ENCODE results near the gene VPS13C.
A peak's percentile ranks its signal among the peaks of the same experiment; 100 is the strongest.

The VPS13C gene

GRCh38 chr15:61888074-61888780 lies 172.0 kb downstream of the VPS13C start:
- Histone ChIP-seq H3K4me2 (ENCODE audit: low read length) (no peak overlapping the region), H3K4me3 (ENCODE audit: low read length) (no peak overlapping the region), H3K79me2 (ENCODE audit: control insufficient read depth, insufficient read depth, low read length) (no peaks in the 10 kb centered on the region), H3K9ac (ENCODE audit: low read length) (no peak overlapping the region), H3K4ac (ENCODE audit: low read depth, low read length) (no peak overlapping the region), H2BK15ac (replicated peaks; ENCODE audit: low read depth) (no peak overlapping the region), H3K23ac (ENCODE audit: low read length) (no peak overlapping the region), H2BK5ac (ENCODE audit: low read length) (no peak overlapping the region), H3K36me3 (ENCODE audit: control insufficient read depth, insufficient read depth, low read length) (no peaks in the 10 kb centered on the region), H2AK5ac (ENCODE audit: low read length) (no peak overlapping the region), H3K56ac (ENCODE audit: low read length) (no peak overlapping the region), H3K27ac (ENCODE audit: low read depth, low read length) (no peak overlapping the region), H3K18ac (ENCODE audit: low read length) (no peak overlapping the region), H3K79me1 (ENCODE audit: low read length) (no peaks in the 10 kb centered on the region), H4K8ac (ENCODE audit: low read depth, low read length) (no peak overlapping the region), H3K27me3 (ENCODE audit: insufficient read depth, low read length, poor library complexity) (no peaks in the 10 kb centered on the region), H3K4me1 (ENCODE audit: control insufficient read depth, low read depth, low read length) (no peaks in the 10 kb centered on the region), H2BK120ac (ENCODE audit: low read depth, low read length) (no peak overlapping the region), H4K5ac (ENCODE audit: low read length) (no peak overlapping the region)
- DNase-seq, result no peak
- no CpG with 5 or more reads among the region's 5 CpGs for WGBS (ENCODE audit: extremely low coverage, insufficient coverage, low lambda C conversion rate)

GRCh38 chr15:61880084-61880483 lies 180.2 kb downstream of the VPS13C start:
- Histone ChIP-seq H2BK120ac (ENCODE audit: low read depth, low read length) (no peak overlapping the region), H3K56ac (ENCODE audit: low read length) (no peak overlapping the region), H3K4me3 (ENCODE audit: low read length) (no peak overlapping the region), H3K4ac (ENCODE audit: low read depth, low read length) (no peak overlapping the region), H2BK5ac (ENCODE audit: low read length) (no peak overlapping the region), H4K5ac (ENCODE audit: low read length) (no peak overlapping the region), H3K27me3 (ENCODE audit: insufficient read depth, low read length, poor library complexity) (no peaks in the 10 kb centered on the region), H3K27ac (ENCODE audit: low read depth, low read length) (no peak overlapping the region), H3K79me2 (ENCODE audit: control insufficient read depth, insufficient read depth, low read length) (no peaks in the 10 kb centered on the region), H3K79me1 (ENCODE audit: low read length) (no peaks in the 10 kb centered on the region), H2AK5ac (ENCODE audit: low read length) (no peak overlapping the region), H4K8ac (ENCODE audit: low read depth, low read length) (peak overlapping the region; percentile 56), H3K4me2 (ENCODE audit: low read length) (no peak overlapping the region), H3K18ac (ENCODE audit: low read length) (no peak overlapping the region), H3K36me3 (ENCODE audit: control insufficient read depth, insufficient read depth, low read length) (no peaks in the 10 kb centered on the region), H2BK15ac (replicated peaks; ENCODE audit: low read depth) (no peak overlapping the region), H3K23ac (ENCODE audit: low read length) (no peak overlapping the region), H3K9ac (ENCODE audit: low read length) (no peak overlapping the region), H3K4me1 (ENCODE audit: control insufficient read depth, low read depth, low read length) (no peaks in the 10 kb centered on the region)
- DNase-seq, result no peak
- WGBS (ENCODE audit: extremely low coverage, insufficient coverage, low lambda C conversion rate), result no CpG with 5 or more reads among the region's 5 CpGs

- no peak overlapping the region for H3K4me2 ChIP-seq (ENCODE audit: low read length)
- H2AK5ac ChIP-seq (ENCODE audit: low read length), result no peak overlapping the region
- no peak for DNase-seq
- H4K8ac ChIP-seq (ENCODE audit: low read depth, low read length), result no peak overlapping the region
- no peaks in the 10 kb centered on the region for H3K36me3 ChIP-seq (ENCODE audit: control insufficient read depth, insufficient read depth, low read length)
- no peak overlapping the region for H3K27ac ChIP-seq (ENCODE audit: low read depth, low read length)
- H3K18ac ChIP-seq (ENCODE audit: low read length), result no peak overlapping the region
- no peak overlapping the region for H2BK15ac ChIP-seq (replicated peaks; ENCODE audit: low read depth)
- H3K4me3 ChIP-seq (ENCODE audit: low read length), result no peak overlapping the region
- no peaks in the 10 kb centered on the region for H3K79me2 ChIP-seq (ENCODE audit: control insufficient read depth, insufficient read depth, low read length)
- no peaks in the 10 kb centered on the region for H3K4me1 ChIP-seq (ENCODE audit: control insufficient read depth, low read depth, low read length)
- no CpG with 5 or more reads among the region's 3 CpGs for WGBS (ENCODE audit: extremely low coverage, insufficient coverage, low lambda C conversion rate)
- no peaks in the 10 kb centered on the region for H3K27me3 ChIP-seq (ENCODE audit: insufficient read depth, low read length, poor library complexity)
- H2BK5ac ChIP-seq (ENCODE audit: low read length), result no peak overlapping the region
- no peak overlapping the region for H3K56ac ChIP-seq (ENCODE audit: low read length)
- H3K79me1 ChIP-seq (ENCODE audit: low read length), result no peaks in the 10 kb centered on the region
- H2BK120ac ChIP-seq (ENCODE audit: low read depth, low read length), result no peak overlapping the region
- no peak overlapping the region for H3K23ac ChIP-seq (ENCODE audit: low read length)
- no peak overlapping the region for H3K4ac ChIP-seq (ENCODE audit: low read depth, low read length)
- no peak overlapping the region for H4K5ac ChIP-seq (ENCODE audit: low read length)
- no peak overlapping the region for H3K9ac ChIP-seq (ENCODE audit: low read length)
These were observed 181.0 kb downstream of the VPS13C start for GRCh38 chr15:61879219-61879618.

GRCh38 chr15:61871926-61872522 lies 188.2 kb downstream of the VPS13C start:
- no peak overlapping the region for H3K18ac ChIP-seq (ENCODE audit: low read length)
- H3K4me3 ChIP-seq (ENCODE audit: low read length), result no peak overlapping the region
- H3K36me3 ChIP-seq (ENCODE audit: control insufficient read depth, insufficient read depth, low read length), result no peaks in the 10 kb centered on the region
- DNase-seq, result peak; percentile 25
- H4K5ac ChIP-seq (ENCODE audit: low read length), result no peak overlapping the region
- no CpG with 5 or more reads among the region's 1 CpG for WGBS (ENCODE audit: extremely low coverage, insufficient coverage, low lambda C conversion rate)
- no peak overlapping the region for H2BK5ac ChIP-seq (ENCODE audit: low read length)
- H2AK5ac ChIP-seq (ENCODE audit: low read length), result no peak overlapping the region
- no peaks in the 10 kb centered on the region for H3K4me1 ChIP-seq (ENCODE audit: control insufficient read depth, low read depth, low read length)
- no peak overlapping the region for H4K8ac ChIP-seq (ENCODE audit: low read depth, low read length)
- H3K56ac ChIP-seq (ENCODE audit: low read length), result no peak overlapping the region
- no peak overlapping the region for H2BK120ac ChIP-seq (ENCODE audit: low read depth, low read length)
- H3K9ac ChIP-seq (ENCODE audit: low read length), result no peak overlapping the region
- no peak overlapping the region for H3K23ac ChIP-seq (ENCODE audit: low read length)
- no peaks in the 10 kb centered on the region for H3K79me2 ChIP-seq (ENCODE audit: control insufficient read depth, insufficient read depth, low read length)
- H3K4me2 ChIP-seq (ENCODE audit: low read length), result no peak overlapping the region
- H3K4ac ChIP-seq (ENCODE audit: low read depth, low read length), result no peak overlapping the region
- H3K79me1 ChIP-seq (ENCODE audit: low read length), result no peaks in the 10 kb centered on the region
- H3K27me3 ChIP-seq (ENCODE audit: insufficient read depth, low read length, poor library complexity), result no peaks in the 10 kb centered on the region
- no peak overlapping the region for H2BK15ac ChIP-seq (replicated peaks; ENCODE audit: low read depth)
- H3K27ac ChIP-seq (ENCODE audit: low read depth, low read length), result no peak overlapping the region

GRCh38 chr15:61869656-61870055 lies 190.6 kb downstream of the VPS13C start:
- no peak overlapping the region for H4K8ac ChIP-seq (ENCODE audit: low read depth, low read length)
- no peaks in the 10 kb centered on the region for H3K27me3 ChIP-seq (ENCODE audit: insufficient read depth, low read length, poor library complexity)
- no peak overlapping the region for H3K18ac ChIP-seq (ENCODE audit: low read length)
- H2BK120ac ChIP-seq (ENCODE audit: low read depth, low read length), result no peak overlapping the region
- H2BK15ac ChIP-seq (replicated peaks; ENCODE audit: low read depth), result no peak overlapping the region
- H3K79me2 ChIP-seq (ENCODE audit: control insufficient read depth, insufficient read depth, low read length), result no peaks in the 10 kb centered on the region
- no CpG with 5 or more reads among the region's 3 CpGs for WGBS (ENCODE audit: extremely low coverage, insufficient coverage, low lambda C conversion rate)
- no peaks in the 10 kb centered on the region for H3K36me3 ChIP-seq (ENCODE audit: control insufficient read depth, insufficient read depth, low read length)
- no peak overlapping the region for H3K4ac ChIP-seq (ENCODE audit: low read depth, low read length)
- H3K9ac ChIP-seq (ENCODE audit: low read length), result no peak overlapping the region
- H3K23ac ChIP-seq (ENCODE audit: low read length), result no peak overlapping the region
- H3K4me1 ChIP-seq (ENCODE audit: control insufficient read depth, low read depth, low read length), result no peaks in the 10 kb centered on the region
- no peak overlapping the region for H2BK5ac ChIP-seq (ENCODE audit: low read length)
- no peak overlapping the region for H3K56ac ChIP-seq (ENCODE audit: low read length)
- H3K79me1 ChIP-seq (ENCODE audit: low read length), result no peaks in the 10 kb centered on the region
- H3K4me2 ChIP-seq (ENCODE audit: low read length), result no peak overlapping the region
- no peak overlapping the region for H3K4me3 ChIP-seq (ENCODE audit: low read length)
- H4K5ac ChIP-seq (ENCODE audit: low read length), result no peak overlapping the region
- no peak for DNase-seq
- no peak overlapping the region for H2AK5ac ChIP-seq (ENCODE audit: low read length)
- no peak overlapping the region for H3K27ac ChIP-seq (ENCODE audit: low read depth, low read length)

GRCh38 chr15:61861962-61862361 lies 198.3 kb downstream of the VPS13C start:
- H3K23ac ChIP-seq (ENCODE audit: low read length), result no peak overlapping the region
- no peak overlapping the region for H3K4me3 ChIP-seq (ENCODE audit: low read length)
- H3K27ac ChIP-seq (ENCODE audit: low read depth, low read length), result no peak overlapping the region
- H3K4me2 ChIP-seq (ENCODE audit: low read length), result no peak overlapping the region
- no peak overlapping the region for H2BK120ac ChIP-seq (ENCODE audit: low read depth, low read length)
- no peaks in the 10 kb centered on the region for H3K27me3 ChIP-seq (ENCODE audit: insufficient read depth, low read length, poor library complexity)
- no peak overlapping the region for H2BK5ac ChIP-seq (ENCODE audit: low read length)
- H3K9ac ChIP-seq (ENCODE audit: low read length), result no peak overlapping the region
- no peak overlapping the region for H4K8ac ChIP-seq (ENCODE audit: low read depth, low read length)
- no peak overlapping the region for H4K5ac ChIP-seq (ENCODE audit: low read length)
- no peaks in the 10 kb centered on the region for H3K79me2 ChIP-seq (ENCODE audit: control insufficient read depth, insufficient read depth, low read length)
- no peak for DNase-seq
- H2BK15ac ChIP-seq (replicated peaks; ENCODE audit: low read depth), result no peak overlapping the region
- no peaks in the 10 kb centered on the region for H3K36me3 ChIP-seq (ENCODE audit: control insufficient read depth, insufficient read depth, low read length)
- H3K4me1 ChIP-seq (ENCODE audit: control insufficient read depth, low read depth, low read length), result no peaks in the 10 kb centered on the region
- no CpG with 5 or more reads among the region's 3 CpGs for WGBS (ENCODE audit: extremely low coverage, insufficient coverage, low lambda C conversion rate)
- no peak overlapping the region for H3K4ac ChIP-seq (ENCODE audit: low read depth, low read length)
- H3K79me1 ChIP-seq (ENCODE audit: low read length), result no peaks in the 10 kb centered on the region
- no peak overlapping the region for H2AK5ac ChIP-seq (ENCODE audit: low read length)
- H3K18ac ChIP-seq (ENCODE audit: low read length), result no peak overlapping the region
- H3K56ac ChIP-seq (ENCODE audit: low read length), result no peak overlapping the region
